ENCODE data around the gene SETD6. TPM values are rescaled to one million over a fixed set of nuclear protein-coding genes. Genes with fewer than 3 reads are reported as not detected.

Gene SETD6
- total and polyA plus RNA-seq, 9 of the 15 experiments (the other 6 are each of a cell fraction or from before 2014, with no cell fraction given): 9.2 to 40.9 (median 19.8) TPM

DNA sequence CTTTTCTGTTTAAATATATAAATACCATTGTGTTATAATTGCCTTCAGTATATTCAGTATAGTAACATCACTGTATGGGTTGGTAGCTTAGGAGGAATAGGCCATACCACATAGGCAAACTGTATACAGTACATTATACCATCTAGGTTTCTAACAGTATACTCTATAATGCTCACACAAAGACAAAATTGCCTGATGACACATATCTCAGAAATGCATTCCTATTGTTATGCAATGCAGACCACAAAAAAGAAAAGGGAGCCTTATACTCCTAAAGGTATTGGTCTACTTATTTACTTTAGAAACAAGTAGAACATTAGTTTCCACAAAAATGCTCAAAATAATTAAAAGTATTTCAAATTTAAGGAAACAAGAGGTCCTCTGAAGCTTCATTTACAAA, 47.9 kb downstream of the SETD6 start:
- H2AFZ ChIP-seq (ENCODE audit: low read depth, low read length): no peak overlapping the region
- no peak overlapping the region for H3K9ac ChIP-seq (ENCODE audit: insufficient read depth in 1 of 2, low read depth in 2 of 2, low read length in 2 of 2)
- FAIRE-seq (no peak), DNase-seq (ENCODE audit: extremely low read depth in 1 of 4, low spot score in 3 of 4) (no peak), ATAC-seq (no peak)
- H3K4me3 ChIP-seq: no peak overlapping the region
- no peak overlapping the region for H3K4me2 ChIP-seq (ENCODE audit: insufficient read depth, low read length)
- TF ChIP-seq SPI1 (IDR thresholded peaks at IDR 0.05; ENCODE audit: borderline replicate concordance, low read depth, low read length): no peak
- no peak for TF ChIP-seq WHSC1 (IDR thresholded peaks at IDR 0.05; ENCODE audit: low read length)
- TF ChIP-seq RNF2 (IDR thresholded peaks at IDR 0.05): no peak
- no peak for TF ChIP-seq ZNF444 (CRISPR knock-in tag; IDR thresholded peaks at IDR 0.05)
- TF ChIP-seq, protein P1, sequence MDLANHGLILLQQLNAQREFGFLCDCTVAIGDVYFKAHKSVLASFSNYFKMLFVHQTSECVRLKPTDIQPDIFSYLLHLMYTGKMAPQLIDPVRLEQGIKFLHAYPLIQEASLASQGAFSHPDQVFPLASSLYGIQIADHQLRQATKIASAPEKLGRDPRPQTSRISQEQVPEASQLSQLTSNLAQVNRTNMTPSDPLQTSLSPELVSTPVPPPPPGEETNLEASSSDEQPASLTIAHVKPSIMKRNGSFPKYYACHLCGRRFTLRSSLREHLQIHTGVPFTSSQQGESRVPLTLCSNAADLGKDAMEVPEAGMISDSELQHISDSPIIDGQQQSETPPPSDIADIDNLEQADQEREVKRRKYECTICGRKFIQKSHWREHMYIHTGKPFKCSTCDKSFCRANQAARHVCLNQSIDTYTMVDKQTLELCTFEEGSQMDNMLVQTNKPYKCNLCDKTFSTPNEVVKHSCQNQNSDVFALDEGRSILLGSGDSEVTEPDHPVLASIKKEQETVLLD (IDR thresholded peaks at IDR 0.05): no peak
- no peak for TF ChIP-seq PCBP2 (IDR thresholded peaks at IDR 0.05; ENCODE audit: low read depth, low read length, poor library complexity, severe bottlenecking)
- no peak for TF ChIP-seq CTBP1 (IDR thresholded peaks at IDR 0.05; ENCODE audit: borderline replicate concordance)
- no peak for TF ChIP-seq HDAC1 (IDR thresholded peaks at IDR 0.05)
- TF ChIP-seq BCL6 (CRISPR knock-in tag; IDR thresholded peaks at IDR 0.05): no peak
- no peaks in the 10 kb centered on the region for H3K4me1 ChIP-seq (replicated peaks in 1 of 2; ENCODE audit: control insufficient read depth in 2 of 2, insufficient read depth in 2 of 2, low read length in 2 of 2)
- H3K9me3 ChIP-seq (replicated peaks; ENCODE audit: control insufficient read depth, insufficient read depth, low read depth, low read length): no peaks in the 10 kb centered on the region
- H3K36me3 ChIP-seq (ENCODE audit: control insufficient read depth, insufficient read depth, low read length): peaks cover 93% of the 10 kb centered on the region
- intact Hi-C loops (cut with micrococcal nuclease) (no loop called here), in situ Hi-C loops (cut with MboI) (no loop called here)
- H3K27ac ChIP-seq (ENCODE audit: extremely low read depth, low read depth, low read length): no peak overlapping the region
- H3K9me1 ChIP-seq (ENCODE audit: control insufficient read depth, insufficient read depth, low read length): no peaks in the 10 kb centered on the region
- no TSS peak for BruUV-seq (replicated peaks)
- ChIA-PET CTCF (ENCODE audit: low intra/inter-chr PET ratio) (no interaction called here), POLR2A (no interaction called here)
- peaks cover 44% of the 10 kb centered on the region; the same call in 2 of the 3 replicates for H3K79me2 ChIP-seq (ENCODE audit: control insufficient read depth, insufficient read depth, low read length)
- no peaks in the 10 kb centered on the region for H3K27me3 ChIP-seq (ENCODE audit: control insufficient read depth in 2 of 2, insufficient read depth in 2 of 2, low read length in 2 of 2)
- H4K20me1 ChIP-seq (replicated peaks; ENCODE audit: control insufficient read depth, insufficient read depth, low read length): no peaks in the 10 kb centered on the region
